Endothelial cell of umbilical vein (primary cell): ENCODE data around the gene GRIK3. TPM values are rescaled to one million over a fixed set of nuclear protein-coding genes. Genes with fewer than 3 reads are reported as not detected.

Source experiments
- BruUV-seq: library from RNA; stranded (reverse); fragments of 400-500 nt; replicated peaks from 2 replicates; lab custom pipeline; 2021; lab: Mats Ljungman, UMichigan
- CTCF ChIA-PET: fragments of 300-600, 350-600 bp; sonication (Branson Sonifier 250); formaldehyde crosslinking; loops from one replicate; lab custom pipeline; 2021; ENCODE audit warnings: antibody characterized with exemption, inconsistent platforms; lab: Charles Lee
- POLR2A ChIA-PET: fragments of 300-600, 350-600 bp; sonication (Branson Sonifier 250); formaldehyde crosslinking; loops from one replicate; lab custom pipeline; 2021; ENCODE audit warnings: antibody characterized with exemption, inconsistent platforms; lab: Charles Lee
- DNase-seq: peaks from one replicate; pipeline ENCODE4 v3.0.0-alpha.2; 2011; ENCODE audit warnings: low read depth, low spot score
- FAIRE-seq: peaks from 2 replicates; lab custom pipeline; 2011; peaks lifted over from hg19 to GRCh38; lab: Jason Lieb, UNC
- H2AFZ ChIP-seq: 2 replicates; pipeline ENCODE4 v1.6.0; 2012; ENCODE audit warnings: low read depth, low read length, control low read depth, inconsistent platforms
- H3K27ac ChIP-seq: 2 replicates; pipeline ENCODE4 v1.5.1; 2011; ENCODE audit warnings: low read depth, mild to moderate bottlenecking, control low read depth, low read length, moderate library complexity; ENCODE audit not compliant: insufficient read depth
- H3K27me3 ChIP-seq, 2 experiments: 2 replicates each; pipeline versions ENCODE4 v1.6.0 to v1.6.1; 2011; ENCODE audit warnings: low read length in 2 of 2, mixed read lengths in 1 of 2; ENCODE audit not compliant: control insufficient read depth in 2 of 2, insufficient read depth in 2 of 2
- H3K36me3 ChIP-seq, 2 experiments: 2 replicates in 1 of 2; 3 replicates in 1 of 2; pipeline ENCODE4 v1.5.1; 2011; ENCODE audit warnings: low read length in 2 of 2, mild to moderate bottlenecking in 1 of 2, moderate library complexity in 1 of 2; ENCODE audit not compliant: control insufficient read depth in 2 of 2, insufficient read depth in 2 of 2; ENCODE audit errors: extremely low read depth in 1 of 2
- H3K4me1 ChIP-seq: 3 replicates; pipeline ENCODE4 v1.5.1; 2011; ENCODE audit warnings: mild to moderate bottlenecking, low read length; ENCODE audit not compliant: control insufficient read depth, insufficient read depth; ENCODE audit errors: extremely low read depth
- H3K4me2 ChIP-seq: 2 replicates; pipeline ENCODE4 v1.6.1; 2011; ENCODE audit warnings: low read length, control low read depth, mixed read lengths; ENCODE audit not compliant: insufficient read depth
- H3K4me3 ChIP-seq, 3 experiments: fragments of 200-600 bp in 1 of 3; sonication (generic), shearing (Covaris generic) in 1 of 3; replicated peaks in 1 of 3; 2 replicates each; pipeline ENCODE4 v1.5.1; 2011 to 2016; ENCODE audit warnings: control low read depth in 3 of 3, low read length in 3 of 3, mild to moderate bottlenecking in 2 of 3, inconsistent platforms in 1 of 3, low read depth in 1 of 3, moderate library complexity in 1 of 3; ENCODE audit not compliant: insufficient read depth in 1 of 3
- H3K79me2 ChIP-seq: 2 replicates; pipeline ENCODE4 v1.6.0; 2012; ENCODE audit warnings: low read length, inconsistent platforms; ENCODE audit not compliant: control insufficient read depth, insufficient read depth
- H3K9ac ChIP-seq: replicated peaks from 2 replicates; pipeline ENCODE3; 2011; ENCODE audit warnings: low read length, control low read depth; ENCODE audit not compliant: insufficient read depth; ENCODE audit errors: extremely low read depth
- H3K9me1 ChIP-seq: replicated peaks from 3 replicates; pipeline ENCODE4 v1.6.0; 2011; ENCODE audit warnings: mild to moderate bottlenecking, low read length; ENCODE audit not compliant: control insufficient read depth, insufficient read depth; ENCODE audit errors: extremely low read depth
- H3K9me3 ChIP-seq: replicated peaks from 2 replicates; pipeline ENCODE4 v1.5.1; 2012; ENCODE audit warnings: low read length, inconsistent platforms; ENCODE audit not compliant: control insufficient read depth, insufficient read depth
- H4K20me1 ChIP-seq: replicated peaks from 2 replicates; pipeline ENCODE3; 2011; ENCODE audit warnings: mild to moderate bottlenecking, low read length; ENCODE audit not compliant: control insufficient read depth, insufficient read depth; ENCODE audit errors: extremely low read depth
- FOS ChIP-seq: IDR thresholded peaks from 2 replicates; pipeline ENCODE4 v1.6.1; 2011; ENCODE audit warnings: mild to moderate bottlenecking, low read length, moderate library complexity, borderline replicate concordance; ENCODE audit not compliant: insufficient read depth
- MAX ChIP-seq: IDR thresholded peaks from 2 replicates; pipeline ENCODE4 v1.6.1; 2011; ENCODE audit not compliant: insufficient read depth, insufficient read length
- MYC ChIP-seq: IDR thresholded peaks from one replicate; pipeline ENCODE4 v1.6.1; 2011; ENCODE audit warnings: mild to moderate bottlenecking, low read depth, low read length
- POLR2A ChIP-seq: IDR thresholded peaks from 2 replicates; pipeline ENCODE4 v1.6.1; 2012; ENCODE audit warnings: low read depth, mild to moderate bottlenecking, control low read depth, low read length
- POLR2AphosphoS5 ChIP-seq: IDR thresholded peaks from 2 replicates; pipeline ENCODE4 v1.6.1; 2012; ENCODE audit warnings: low read depth, mild to moderate bottlenecking, control low read depth, low read length, moderate library complexity; ENCODE audit not compliant: insufficient read depth
- dilution Hi-C: fragments of 300-500 bp; cut with MboI; formaldehyde crosslinking; loops from one replicate; pipeline ENCODE4 v1.15.0; 2019; ENCODE audit warnings: low sequenced_read_pairs; ENCODE audit not compliant: extremely low pct_ligation_motif_present
- intact Hi-C: fragments of 100-400 bp; cut with micrococcal nuclease; formaldehyde crosslinking; loops from one replicate; pipeline ENCODE4 v1.10.0; 2022
- polyA plus RNA-seq, 4 experiments: library from polyadenylated mRNA; depleted of rRNA in 3 of 4; stranded (reverse) in 3 of 4; unstranded in 1 of 4; fragments of >200 nt; gene quantifications; 2 replicates each; pipeline versions ENCODE4 v1.2.1 to v1.2.3, GENCODE V29; 2011 to 2012; ENCODE audit warnings: missing spikeins in 1 of 4
- total RNA-seq: library from RNA; stranded (reverse); gene quantifications from 2 replicates; pipeline ENCODE4 v1.2.3, GENCODE V29; 2021

Gene GRIK3
- total and polyA plus RNA-seq, 2 donors (not counting 3 experiments of a cell fraction or from before 2014, with no cell fraction given), result not detected

- ChIA-PET CTCF (interaction anchor here (0.9 kb wide), 2 partner anchors 9 to 12 kb away, joined by 3 read pairs; no protein-coding TSS in a partner anchor), POLR2A (interaction anchor here (0.6 kb wide), 1 partner anchor 10 kb away, joined by 13 read pairs; no protein-coding TSS in a partner anchor)
- FAIRE-seq (no peak), DNase-seq (no peak)
- TF ChIP-seq POLR2A (no peak), POLR2AphosphoS5 (no peak), MAX (no peak), FOS (no peak), MYC (no peak)
- no TSS peak for BruUV-seq
- Histone ChIP-seq H3K4me2 (no peak overlapping the region), H3K9me1 (no peaks in the 10 kb centered on the region), H3K36me3 (no peaks in the 10 kb centered on the region), H3K4me1 (no peaks in the 10 kb centered on the region), H3K27me3 (peaks cover 11 to 17% of the 10 kb centered on the region in 2 experiments), H3K9me3 (no peaks in the 10 kb centered on the region), H3K27ac (no peak overlapping the region), H3K4me3 (no peak overlapping the region), H3K79me2 (no peaks in the 10 kb centered on the region), H2AFZ (no peak overlapping the region), H4K20me1 (no peaks in the 10 kb centered on the region), H3K9ac (no peak overlapping the region)
- dilution Hi-C loops, result no loop called here
- intact Hi-C loops, result no loop called here
Observed at GRCh38 chr1:36769886-36770830, 264.2 kb downstream of the GRIK3 start.
